Upper lobe of left lung (tissue), 6 donors: ENCODE results near the gene MKI67. TPM values are rescaled to one million over a fixed set of nuclear protein-coding genes. Genes with fewer than 3 reads are reported as not detected.
A peak's percentile ranks its signal among the peaks of the same experiment; 100 is the strongest.

Experiments used
- ATAC-seq, 2 donors: fragments of 200-7000 bp; cut with Tn5 transposase; one replicate each; pipeline ENCODE4 v1.9.1; 2022; ENCODE audit warnings: mild to moderate bottlenecking in 2 of 2, moderate library complexity in 2 of 2; ENCODE audit not compliant: low FRiP score in 2 of 2
- DNase-seq, 2 donors: peaks; one replicate each; pipeline ENCODE4 v3.0.0-alpha.2; 2019 to 2020
- H3K27ac ChIP-seq, 4 donors: fragments of 200-600 bp; sonication (generic); one replicate each; pipeline ENCODE4 v1.5.1; 2016 to 2019
- H3K27me3 ChIP-seq, 4 donors: fragments of 200-600 bp; sonication (generic); one replicate each; pipeline ENCODE4 v1.5.1; 2017 to 2019
- H3K36me3 ChIP-seq, 4 donors: fragments of 200-600 bp; sonication (generic); one replicate each; pipeline ENCODE4 v1.5.1; 2016 to 2019
- H3K4me1 ChIP-seq, 4 donors: fragments of 200-600 bp; sonication (generic); one replicate each; pipeline ENCODE4 v1.5.1; 2018 to 2019
- H3K4me3 ChIP-seq, 4 donors: fragments of 200-600 bp; sonication (generic); one replicate each; pipeline ENCODE4 v1.5.1; 2017 to 2019; ENCODE audit warnings: mild to moderate bottlenecking in 2 of 4, moderate library complexity in 1 of 4
- H3K9me3 ChIP-seq, 4 donors: fragments of 200-600 bp; sonication (generic); one replicate each; pipeline ENCODE4 v1.5.1; 2018 to 2019
- EP300 ChIP-seq, 4 donors: sonication (generic); formaldehyde crosslinking; IDR thresholded peaks; one replicate each; pipeline ENCODE4 v1.5.1; 2017; ENCODE audit warnings: antibody characterized with exemption in 4 of 4, control low read depth in 2 of 4
- POLR2A ChIP-seq, 4 donors: fragments of 450-650 bp; IDR thresholded peaks; one replicate each; pipeline ENCODE4 v1.5.1; 2016 to 2017; ENCODE audit warnings: antibody characterized with exemption in 4 of 4, mild to moderate bottlenecking in 2 of 4
- POLR2AphosphoS5 ChIP-seq, 2 donors: sonication (generic); formaldehyde crosslinking; IDR thresholded peaks; one replicate each; pipeline ENCODE4 v1.5.1; 2017; ENCODE audit warnings: antibody characterized with exemption in 2 of 2
- WGBS, 2 donors: methylation state at CpG; one replicate each; pipeline ENCODE4 v1.1.5; 2017 to 2018; 5-methylcytosine and 5-hydroxymethylcytosine counted together
- total RNA-seq, 6 donors: library from RNA; depleted of rRNA in 4 of 6; stranded (reverse); fragments of >200 nt in 4 of 6; gene quantifications; one replicate each; pipeline versions ENCODE4 v1.1.0 to v1.2.1, GENCODE V29; 2016 to 2021
- TF ChIP-seq, protein P1 (sequence below), 6 experiments: fragments of 450-650 bp in 4 of 6; fragments of 200-600 bp in 2 of 6; sonication (generic) in 2 of 6; IDR thresholded peaks; one replicate each; pipeline ENCODE4 v1.5.1; 2016 to 2019; ENCODE audit warnings: antibody characterized with exemption in 6 of 6
- donor health status: DM: no; HTN: no; CAD: no; lungs with moderate emphysema.
- donor health status: DM: no; HTN: yes; CAD: no; lungs with severe emphysema.

MKI67 gene
- total RNA-seq, 6 donors from 2014 or later = 1.0 to 7.3 (median 5.0) TPM

DNA sequence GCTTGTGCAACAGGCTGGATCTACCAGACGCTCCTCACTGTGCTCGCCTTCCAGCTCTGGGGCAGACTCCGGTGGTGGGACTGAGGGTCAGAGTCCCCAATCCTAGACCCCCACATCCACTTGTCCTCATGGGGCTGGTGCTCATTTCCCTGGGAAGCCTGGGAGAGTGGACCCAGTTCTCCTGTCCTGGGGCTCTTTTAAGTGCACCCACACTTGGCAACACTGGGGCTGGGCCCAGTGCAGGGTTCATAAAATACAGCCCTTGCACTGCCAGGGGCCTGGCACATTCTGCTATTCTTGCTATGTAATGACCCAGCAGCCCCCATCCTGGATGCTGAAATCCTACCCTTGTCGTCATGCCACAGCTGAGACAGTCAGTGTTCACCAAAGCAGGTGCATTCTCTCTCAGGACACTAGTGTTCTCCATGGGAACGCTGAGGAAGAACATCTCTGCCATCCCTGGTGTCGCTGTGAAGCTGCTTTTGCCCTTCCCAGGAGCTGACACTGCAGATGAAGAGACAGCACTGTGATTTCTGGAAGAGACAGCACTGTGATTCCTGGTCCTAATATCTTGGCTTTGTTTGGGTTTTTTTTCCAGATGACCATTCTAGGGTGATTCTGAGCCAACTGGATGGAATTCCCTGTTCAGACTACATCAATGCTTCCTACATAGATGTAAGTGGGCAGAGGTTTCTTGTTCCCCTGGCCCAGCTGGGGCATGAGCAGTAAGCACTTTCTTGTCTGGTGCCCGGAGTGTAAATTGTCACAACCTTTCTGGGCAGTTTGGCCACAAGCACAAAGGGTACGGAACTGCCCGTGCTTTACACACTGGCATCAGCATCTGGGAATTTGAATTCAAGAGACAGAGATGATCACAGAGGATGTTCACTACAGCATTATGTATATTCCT, 65.6 kb downstream of the MKI67 start:
- Histone ChIP-seq H3K27ac (peak overlapping the region in 1 of 4 donors; percentile 21), H3K27me3 (no peaks in the 10 kb centered on the region), H3K4me3 (no peak overlapping the region), H3K9me3 (no peaks in the 10 kb centered on the region), H3K36me3 (peaks cover 4 to 82% (median 38%) of the 10 kb centered on the region in 4 donors), H3K4me1 (peaks cover 24 to 36% (median 32%) of the 10 kb centered on the region in 4 donors)
- TF ChIP-seq POLR2A (IDR thresholded peaks at IDR 0.05) = no peak
- no peak for TF ChIP-seq EP300 (IDR thresholded peaks at IDR 0.05)
- TF ChIP-seq, protein P1, sequence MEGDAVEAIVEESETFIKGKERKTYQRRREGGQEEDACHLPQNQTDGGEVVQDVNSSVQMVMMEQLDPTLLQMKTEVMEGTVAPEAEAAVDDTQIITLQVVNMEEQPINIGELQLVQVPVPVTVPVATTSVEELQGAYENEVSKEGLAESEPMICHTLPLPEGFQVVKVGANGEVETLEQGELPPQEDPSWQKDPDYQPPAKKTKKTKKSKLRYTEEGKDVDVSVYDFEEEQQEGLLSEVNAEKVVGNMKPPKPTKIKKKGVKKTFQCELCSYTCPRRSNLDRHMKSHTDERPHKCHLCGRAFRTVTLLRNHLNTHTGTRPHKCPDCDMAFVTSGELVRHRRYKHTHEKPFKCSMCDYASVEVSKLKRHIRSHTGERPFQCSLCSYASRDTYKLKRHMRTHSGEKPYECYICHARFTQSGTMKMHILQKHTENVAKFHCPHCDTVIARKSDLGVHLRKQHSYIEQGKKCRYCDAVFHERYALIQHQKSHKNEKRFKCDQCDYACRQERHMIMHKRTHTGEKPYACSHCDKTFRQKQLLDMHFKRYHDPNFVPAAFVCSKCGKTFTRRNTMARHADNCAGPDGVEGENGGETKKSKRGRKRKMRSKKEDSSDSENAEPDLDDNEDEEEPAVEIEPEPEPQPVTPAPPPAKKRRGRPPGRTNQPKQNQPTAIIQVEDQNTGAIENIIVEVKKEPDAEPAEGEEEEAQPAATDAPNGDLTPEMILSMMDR (IDR thresholded peaks at IDR 0.05) = no peak
- TF ChIP-seq POLR2AphosphoS5 (IDR thresholded peaks at IDR 0.05) = no peak
- 91 to 96% methylated on average over 9 of the region's 9 CpGs for WGBS, 2 donors
- no peak for ATAC-seq
- no peak for DNase-seq

DNA sequence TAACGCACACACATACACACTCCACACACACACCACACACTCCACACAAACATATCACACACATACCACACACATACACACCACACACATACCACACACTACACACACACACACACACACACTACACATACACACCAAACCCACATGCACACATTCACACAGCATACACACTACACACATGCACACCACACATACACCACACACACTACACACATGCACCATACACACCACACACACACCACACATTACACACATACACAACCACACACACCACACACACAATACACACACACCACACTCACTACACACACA, 66.3 kb downstream of the MKI67 start:
- H3K27me3 ChIP-seq = no peaks in the 10 kb centered on the region
- DNase-seq (no peak), ATAC-seq (no peak)
- peaks cover 22 to 35% (median 27%) of the 10 kb centered on the region in 4 donors for H3K4me1 ChIP-seq
- H3K27ac ChIP-seq = peak overlapping the region in 1 of 4 donors; percentile 1
- WGBS, 2 donors = 90 to 100% methylated on average over 1 of the region's 1 CpG
- H3K4me3 ChIP-seq = no peak overlapping the region
- H3K9me3 ChIP-seq = no peaks in the 10 kb centered on the region
- H3K36me3 ChIP-seq = peaks cover 7 to 83% (median 45%) of the 10 kb centered on the region in 4 donors
- no peak for TF ChIP-seq POLR2AphosphoS5 (IDR thresholded peaks at IDR 0.05)

DNA sequence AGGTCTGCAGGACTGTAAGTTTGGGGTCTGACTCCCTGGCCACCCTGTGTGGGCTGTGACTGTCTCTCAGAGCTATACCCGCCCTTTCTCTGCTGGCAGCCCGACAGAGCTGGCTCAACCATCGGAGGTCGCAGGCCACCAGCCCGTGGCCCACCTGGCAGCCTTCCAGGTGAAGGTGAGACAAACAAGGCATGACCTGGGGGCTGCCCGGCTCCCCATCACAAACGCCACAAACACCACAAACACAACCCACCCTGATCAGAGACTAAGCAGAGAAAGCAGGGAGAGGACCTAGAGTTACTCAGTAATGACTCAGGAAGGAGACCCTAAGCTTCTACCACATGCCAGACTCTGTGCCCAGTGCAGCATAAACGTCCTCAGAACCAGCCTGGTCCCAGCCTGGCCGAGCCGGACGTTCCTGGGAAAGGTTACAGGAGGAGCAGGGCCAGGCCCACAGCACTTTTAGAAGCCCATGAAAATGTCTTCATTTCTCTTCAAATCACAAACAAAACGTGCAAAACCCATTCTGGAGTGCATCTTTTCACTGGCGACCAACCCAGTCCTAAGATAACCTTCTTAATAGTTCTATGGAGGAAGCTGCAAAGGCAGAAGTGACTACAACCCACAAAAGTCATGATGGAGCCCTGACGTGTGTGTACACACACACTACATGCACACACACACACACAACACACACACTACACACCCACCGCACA, 66.8 kb downstream of the MKI67 start:
- Histone ChIP-seq H3K9me3 (no peaks in the 10 kb centered on the region), H3K4me3 (no peak overlapping the region), H3K27me3 (no peaks in the 10 kb centered on the region), H3K4me1 (peaks cover 17 to 37% (median 26%) of the 10 kb centered on the region in 4 donors), H3K36me3 (peaks cover 7 to 89% (median 49%) of the 10 kb centered on the region in 4 donors), H3K27ac (peak overlapping the region in 2 of 4 donors; percentile 26 to 53)
- ATAC-seq (no peak), DNase-seq (no peak)
- WGBS, 2 donors = 77 to 83% methylated on average over 8 to 15 of the region's 15 CpGs
- TF ChIP-seq POLR2AphosphoS5 (IDR thresholded peaks at IDR 0.05) (no peak), EP300 (IDR thresholded peaks at IDR 0.05) (no peak)
- TF ChIP-seq, protein P1 (IDR thresholded peaks at IDR 0.05) = no peak

DNA sequence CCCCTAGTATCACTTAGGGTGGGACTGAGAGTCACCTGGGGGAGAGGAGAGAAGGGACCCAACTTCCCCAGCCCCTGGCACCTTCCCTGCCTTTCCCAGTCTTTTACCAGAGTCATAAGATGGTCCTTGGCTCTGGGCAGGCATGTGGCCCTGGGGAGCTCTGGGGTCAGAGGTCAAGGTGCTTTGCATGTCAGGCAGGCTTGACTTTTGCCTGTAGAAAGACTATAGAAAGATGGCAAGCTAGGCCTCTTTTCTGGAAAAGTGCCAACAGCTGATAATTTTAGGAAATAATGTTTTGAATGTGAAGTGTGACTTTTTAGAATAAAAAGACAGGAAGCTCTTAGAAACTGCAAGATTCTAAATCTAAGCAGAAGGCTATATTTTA, 67.5 kb downstream of the MKI67 start:
- H3K27me3 ChIP-seq = no peaks in the 10 kb centered on the region
- no peak overlapping the region for H3K4me3 ChIP-seq
- no peak for DNase-seq
- no peak for ATAC-seq
- H3K36me3 ChIP-seq = peaks cover 7 to 87% (median 47%) of the 10 kb centered on the region in 4 donors
- H3K4me1 ChIP-seq = peaks cover 11 to 31% (median 20%) of the 10 kb centered on the region in 4 donors
- TF ChIP-seq POLR2AphosphoS5 (IDR thresholded peaks at IDR 0.05) (no peak), POLR2A (IDR thresholded peaks at IDR 0.05) (no peak), EP300 (IDR thresholded peaks at IDR 0.05) (no peak)
- TF ChIP-seq, protein P1 (IDR thresholded peaks at IDR 0.05) = no peak
- peak overlapping the region in 1 of 4 donors; percentile 53 for H3K27ac ChIP-seq
- no peaks in the 10 kb centered on the region for H3K9me3 ChIP-seq

DNA sequence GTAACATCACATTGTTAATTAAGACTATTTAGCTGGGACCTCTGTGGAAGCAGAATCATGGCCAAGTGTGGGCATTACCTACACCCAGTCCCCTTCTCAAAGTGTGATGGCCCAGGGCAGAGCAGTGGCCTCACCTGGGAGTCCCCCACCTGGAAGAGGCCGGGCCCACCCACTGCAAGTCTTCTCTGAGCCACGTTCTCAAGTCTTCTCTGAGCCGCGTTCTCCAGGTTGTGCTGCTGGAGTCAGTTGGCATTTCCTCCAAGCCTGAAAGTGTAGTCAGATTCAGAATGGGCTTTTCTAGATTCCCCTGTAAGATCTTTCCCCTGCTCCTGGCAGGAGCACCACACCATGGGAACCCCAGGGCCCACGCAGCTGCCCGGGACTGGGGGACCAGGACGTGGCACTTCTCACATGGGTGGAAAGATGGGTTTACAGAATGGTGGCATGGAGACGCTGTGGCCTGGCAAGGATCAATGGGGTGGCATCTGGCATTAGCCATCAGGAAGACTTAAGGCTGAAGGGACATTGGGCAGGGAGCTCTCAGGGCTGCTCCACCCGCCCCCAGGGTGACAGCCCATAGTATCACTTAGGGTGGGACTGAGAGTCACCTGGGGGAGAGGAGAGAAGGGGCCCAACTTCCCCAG, 68.0 kb downstream of the MKI67 start:
- Histone ChIP-seq H3K9me3 (no peaks in the 10 kb centered on the region), H3K4me3 (no peak overlapping the region), H3K4me1 (peaks cover 5 to 29% (median 15%) of the 10 kb centered on the region in 4 donors), H3K27me3 (no peaks in the 10 kb centered on the region), H3K36me3 (peaks cover 7 to 86% (median 47%) of the 10 kb centered on the region in 4 donors), H3K27ac (no peak overlapping the region)
- ATAC-seq (no peak), DNase-seq (no peak)
- WGBS, 2 donors = 92 to 93% methylated on average over 8 to 9 of the region's 9 CpGs
- TF ChIP-seq POLR2AphosphoS5 (IDR thresholded peaks at IDR 0.05) = no peak
- TF ChIP-seq EP300 (IDR thresholded peaks at IDR 0.05) = no peak
- TF ChIP-seq POLR2A (IDR thresholded peaks at IDR 0.05) = no peak
- TF ChIP-seq, protein P1 (IDR thresholded peaks at IDR 0.05) = no peak
